Heart left ventricle (tissue), 16 donors: ENCODE measurements around the gene PPP1R26. TPM values are rescaled to one million over a fixed set of nuclear protein-coding genes. Genes with fewer than 3 reads are reported as not detected.

Experiments
- ATAC-seq, 4 donors: fragments of 200-7000 bp; cut with Tn5 transposase; one replicate each; pipeline ENCODE4 v1.9.1; 2020 to 2022; ENCODE audit warnings: moderate library complexity in 4 of 4, mild to moderate bottlenecking in 3 of 4, moderate number of reproducible peaks in 1 of 4
- DNase-seq, 5 donors: peaks; one replicate each; pipeline ENCODE4 v3.0.0-alpha.2; 2020
- H3K27ac ChIP-seq, 12 donors: fragments of 200-600 bp; sonication (generic) in 4 of 12; one replicate each; pipeline versions ENCODE4 v1.5.0 to v1.8.0; 2016 to 2022; ENCODE audit warnings: mild to moderate bottlenecking in 2 of 12
- H3K27me3 ChIP-seq, 9 donors: fragments of 200-600 bp; sonication (generic) in 2 of 9; one replicate each; pipeline versions ENCODE4 v1.5.1 to v1.8.0; 2016 to 2022; ENCODE audit warnings: mild to moderate bottlenecking in 3 of 9
- H3K36me3 ChIP-seq, 9 donors: fragments of 200-600 bp; sonication (generic) in 2 of 9; one replicate each; pipeline versions ENCODE4 v1.5.0 to v1.8.0; 2018 to 2022; ENCODE audit warnings: mild to moderate bottlenecking in 2 of 9
- H3K4me1 ChIP-seq, 12 donors: fragments of 200-600 bp; sonication (generic) in 4 of 12; one replicate each; pipeline versions ENCODE4 v1.5.0 to v1.8.0; 2016 to 2022; ENCODE audit warnings: mild to moderate bottlenecking in 3 of 12
- H3K4me3 ChIP-seq, 12 donors: fragments of 200-600 bp; sonication (generic) in 4 of 12; one replicate each; pipeline versions ENCODE4 v1.5.0 to v1.8.0; 2017 to 2022; ENCODE audit warnings: mild to moderate bottlenecking in 9 of 12, moderate library complexity in 4 of 12
- H3K9me3 ChIP-seq, 12 donors: fragments of 200-600 bp; sonication (generic) in 4 of 12; one replicate each; pipeline versions ENCODE4 v1.5.0 to v1.8.0; 2016 to 2022; ENCODE audit warnings: mild to moderate bottlenecking in 1 of 12
- CTCF ChIP-seq, 12 donors: fragments of 200-600 bp; sonication (generic) in 4 of 12; IDR thresholded peaks; one replicate each; pipeline versions ENCODE4 v1.5.0 to v1.8.0; 2018 to 2022; ENCODE audit warnings: antibody characterized with exemption in 12 of 12, mild to moderate bottlenecking in 5 of 12
- POLR2A ChIP-seq, 2 donors: fragments of 450-650 bp; IDR thresholded peaks; one replicate each; pipeline ENCODE4 v1.6.1; 2017; ENCODE audit warnings: antibody characterized with exemption in 2 of 2, mild to moderate bottlenecking in 2 of 2, moderate library complexity in 2 of 2
- WGBS, 4 donors: extraction: QIAGEN DNeasy Blood & Tissue Kit in 2 of 4; methylation state at CpG; one replicate each; pipeline versions ENCODE4 v1.1.5 to v1.1.7; 2013 to 2018; 5-methylcytosine and 5-hydroxymethylcytosine counted together
- intact Hi-C, 10 donors: fragments of 100-400 bp; cut with DNase I; formaldehyde crosslinking; loops; one replicate each; pipeline versions ENCODE4 v1.11.1 to v1.14.2; 2022
- polyA plus RNA-seq, 2 donors: library from polyadenylated mRNA; stranded (reverse); fragments of 200-250 nt; gene quantifications; one replicate each; pipeline ENCODE4 v1.2.3, GENCODE V29; 2013
- total RNA-seq, 9 donors: library from RNA; depleted of rRNA in 2 of 9; stranded (reverse); fragments of >200 nt in 2 of 9; fragmentation: NEBNext Ultra II Directional in 3 of 9; extraction: Animal tissue kit (Norgen Biotek cat#: 25700) in 3 of 9; gene quantifications; one replicate each; pipeline versions ENCODE4 v1.1.0 to v1.2.4, GENCODE V29; 2016 to 2023
- donor health status: ischemic (EF 13 %, LVEDD 7.1; RV severe dilation, severe dysfunction).
- donor health status: healthy with polysubstance abuse.
- donor health status: DM: no; HTN: yes; CAD: no.
- donor health status: DM: no; HTN: no; CAD: no.
- donor health status: ischemic (EF 25% LVEDD 6.9; RV normal size, moderate dysfunction).
- donor health status: ischemic (EF 25% LVEDD 5.7; RV mildly dilated, moderate dysfunction).
- donor health status: healthy.
- donor health status: DM: yes; HTN: yes; CAD: no.
- donor health status: ischemic (EF 35%, LVEDD 5.7; RV mildly dilated, moderate dysfunction).
- donor health status: nonischemic (EF 11% LVEDD 7.7; RV severe dilation, severe dysfunction).
- donor health status: DM: yes; HTN: yes; CAD: no.
- donor health status: PGD.
- donor health status: ischemic (EF 29% LVEDD 5.4; RV normal size, mild dysfunction).
- donor health status: nonischemic (EF 23%, LVEDD 6.1; RV moderate dilation, normal function).

The PPP1R26 gene
- total and polyA plus RNA-seq, 11 donors = 13.2 to 30.1 (median 19.3) TPM

GRCh38 chr9:135498381-135499126, 19.0 kb downstream of the PPP1R26 start:
- no peaks in the 10 kb centered on the region for H3K27me3 ChIP-seq
- no peak for ATAC-seq
- peaks cover 6 to 30% (median 19%) of the 10 kb centered on the region in 12 donors for H3K4me1 ChIP-seq
- peak in 1 of 5 donors; percentile 51 for DNase-seq
- 83 to 88% (median 85%) methylated on average over 13 to 15 of the region's 15 CpGs for WGBS, 4 donors
- intact Hi-C loops = no loop called here
- H3K9me3 ChIP-seq = no peaks in the 10 kb centered on the region
- H3K36me3 ChIP-seq = peaks cover 0 to 13% (median 9%) of the 10 kb centered on the region in 9 donors
- H3K27ac ChIP-seq = no peak overlapping the region
- no peak for TF ChIP-seq CTCF (IDR thresholded peaks at IDR 0.05)
- TF ChIP-seq POLR2A (IDR thresholded peaks at IDR 0.05) = no peak
- H3K4me3 ChIP-seq = no peak overlapping the region

- Histone ChIP-seq H3K4me3 (peak overlapping the region; percentile 67 to 98 (median 92)), H3K27ac (peak overlapping the region in 11 of 12 donors; percentile 70 to 91 (median 84)), H3K4me1 (peaks cover 6 to 30% (median 20%) of the 10 kb centered on the region in 12 donors), H3K9me3 (no peaks in the 10 kb centered on the region), H3K27me3 (no peaks in the 10 kb centered on the region), H3K36me3 (peaks cover 0 to 22% (median 18%) of the 10 kb centered on the region in 9 donors)
- TF ChIP-seq POLR2A (IDR thresholded peaks at IDR 0.05) = no peak
- TF ChIP-seq CTCF (IDR thresholded peaks at IDR 0.05) = no peak
- intact Hi-C loops = no loop called here
- ATAC-seq = peak; percentile 74 to 90 (median 83)
- WGBS, 4 donors = 1% methylated on average over 10 to 58 of the region's 58 CpGs
- peak; percentile 96 to 98 (median 97) for DNase-seq
These were observed 19.9 kb downstream of the PPP1R26 start for GRCh38 chr9:135499326-135500070.

GRCh38 chr9:135500071-135500524, 20.5 kb downstream of the PPP1R26 start:
- DNase-seq (no peak), ATAC-seq (peak in 1 of 4 donors; percentile 16)
- Histone ChIP-seq H3K4me3 (peak overlapping the region; percentile 67 to 98 (median 92)), H3K36me3 (peaks cover 0 to 28% (median 24%) of the 10 kb centered on the region in 9 donors), H3K27me3 (no peaks in the 10 kb centered on the region), H3K9me3 (no peaks in the 10 kb centered on the region), H3K27ac (peak overlapping the region in 11 of 12 donors; percentile 70 to 91 (median 84)), H3K4me1 (peaks cover 6 to 33% (median 20%) of the 10 kb centered on the region in 12 donors)
- intact Hi-C loops = no loop called here
- WGBS, 4 donors = 0 to 1% (median 1%) methylated on average over 16 to 29 of the region's 29 CpGs
- no peak for TF ChIP-seq CTCF (IDR thresholded peaks at IDR 0.05)
